Stomach (tissue), 9 donors: ENCODE measurements around the gene ADIRF. TPM values are rescaled to one million over a fixed set of nuclear protein-coding genes. Genes with fewer than 3 reads are reported as not detected.
"Not testable (repeated sequence)": the region's sequence is repeated elsewhere in the genome, so short reads cannot be mapped to it uniquely, and the experiment has no call there.

Experiments used
- DNase-seq, 2 donors: peaks; one replicate each; pipeline versions ENCODE4 v3.0.0 to v3.0.0-alpha.2; 2013 to 2019
- H3K27ac ChIP-seq, 5 donors: fragments of 200-600 bp in 4 of 5; sonication (generic) in 4 of 5; one replicate each; pipeline ENCODE4 v1.5.1; 2013 to 2019; ENCODE audit warnings: mild to moderate bottlenecking in 1 of 5, moderate library complexity in 1 of 5
- H3K27me3 ChIP-seq, 3 donors: fragments of 200-600 bp; sonication (generic); one replicate each; pipeline ENCODE4 v1.5.1; 2017 to 2019; ENCODE audit warnings: mixed run types in 1 of 3
- H3K36me3 ChIP-seq, 4 donors: fragments of 200-600 bp; sonication (generic); 1 replicate in 3 of 4; 2 replicates in 1 of 4; pipeline ENCODE4 v1.5.1; 2016 to 2019
- H3K4me1 ChIP-seq, 4 donors: fragments of 200-600 bp; sonication (generic); one replicate each; pipeline ENCODE4 v1.5.1; 2016 to 2019
- H3K4me3 ChIP-seq, 4 donors: fragments of 200-600 bp; sonication (generic) in 3 of 4; one replicate each; pipeline ENCODE4 v1.5.1; 2016 to 2019; ENCODE audit warnings: mild to moderate bottlenecking in 1 of 4
- H3K9me3 ChIP-seq, 4 donors: fragments of 200-600 bp; sonication (generic); one replicate each; pipeline ENCODE4 v1.5.1; 2016 to 2019
- EP300 ChIP-seq: sonication (generic); formaldehyde crosslinking; IDR thresholded peaks from one replicate; pipeline ENCODE4 v1.6.1; 2017; ENCODE audit warnings: antibody characterized with exemption
- POLR2A ChIP-seq, 4 donors: fragments of 450-650 bp; IDR thresholded peaks; one replicate each; pipeline ENCODE4 v1.6.1; 2016; ENCODE audit warnings: antibody characterized with exemption in 4 of 4, control low read depth in 2 of 4, mild to moderate bottlenecking in 1 of 4, moderate library complexity in 1 of 4
- POLR2AphosphoS5 ChIP-seq, 3 donors: sonication (generic); formaldehyde crosslinking; IDR thresholded peaks; one replicate each; pipeline ENCODE4 v1.6.1; 2016; ENCODE audit warnings: antibody characterized with exemption in 3 of 3
- WGBS, 5 donors: extraction: QIAGEN DNeasy Blood & Tissue Kit in 3 of 5; methylation state at CpG; one replicate each; pipeline versions ENCODE4 v1.1.5 to v1.1.7; 2013 to 2018; 5-methylcytosine and 5-hydroxymethylcytosine counted together
- intact Hi-C: fragments of 100-400 bp; cut with DNase I; formaldehyde crosslinking; loops from one replicate; pipeline ENCODE4 v1.15.1; 2023; ENCODE audit warnings: low total_unique reads
- polyA plus RNA-seq, 3 donors: library from polyadenylated mRNA; stranded (reverse); fragments of 200-250 nt; gene quantifications; one replicate each; pipeline ENCODE4 v1.2.3, GENCODE V29; 2013
- total RNA-seq, 5 donors: library from RNA; depleted of rRNA; stranded (reverse); fragments of >200 nt; gene quantifications; one replicate each; pipeline versions ENCODE4 v1.1.0 to v1.2.3, GENCODE V29; 2014 to 2016
- TF ChIP-seq, protein P1 (sequence below), 7 experiments: fragments of 450-650 bp in 4 of 7; fragments of 200-600 bp in 3 of 7; sonication (generic) in 3 of 7; IDR thresholded peaks; one replicate each; pipeline ENCODE4 v1.5.1; 2016 to 2019; ENCODE audit warnings: antibody characterized with exemption in 7 of 7, control low read depth in 2 of 7, mild to moderate bottlenecking in 1 of 7
- donor health status: healthy with polysubstance abuse.
- donor health status: Bipolar disorder and iron deficiency.
- donor health status: healthy.

The ADIRF gene
- total and polyA plus RNA-seq, 8 donors = 1.2 to 249 (median 86.1) TPM

DNA sequence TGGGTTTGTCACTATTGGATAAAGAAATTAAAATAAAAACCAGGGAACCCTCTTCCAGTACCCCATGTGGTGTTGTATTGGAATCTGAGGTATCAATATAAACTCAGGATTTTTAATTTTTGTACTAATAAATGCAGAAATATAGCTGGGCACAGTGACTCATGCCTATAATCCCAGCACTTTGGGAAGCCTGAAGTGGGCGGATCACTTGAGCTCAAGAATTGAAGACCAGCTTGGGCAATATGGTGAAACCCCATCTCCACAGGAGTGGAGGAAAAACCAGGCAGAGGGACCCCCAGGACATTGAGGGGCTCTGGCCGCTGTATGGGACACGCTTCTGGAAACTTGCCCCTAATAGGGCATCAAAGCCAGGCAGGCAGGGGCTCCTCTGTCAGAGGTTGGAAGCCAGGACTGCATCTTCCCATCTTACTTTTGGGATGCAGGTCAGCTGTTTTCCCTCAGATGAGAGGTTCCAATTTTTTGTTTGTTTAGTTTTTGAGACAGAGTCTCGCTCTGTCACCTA, 11.1 kb downstream of the ADIRF start:
- Histone ChIP-seq H3K27ac (peak overlapping the region in 3 of 5 donors; percentile 6 to 62 (median 47)), H3K4me1 (peaks cover 8 to 37% (median 20%) of the 10 kb centered on the region in 4 donors), H3K4me3 (no peak overlapping the region), H3K36me3 (no peaks in the 10 kb centered on the region), H3K9me3 (no peaks in the 10 kb centered on the region), H3K27me3 (no peaks in the 10 kb centered on the region)
- intact Hi-C loops = no loop called here
- 68 to 92% (median 79%) methylated on average over 4 of the region's 4 CpGs for WGBS, 5 donors
- no peak for DNase-seq
- TF ChIP-seq, protein P1, sequence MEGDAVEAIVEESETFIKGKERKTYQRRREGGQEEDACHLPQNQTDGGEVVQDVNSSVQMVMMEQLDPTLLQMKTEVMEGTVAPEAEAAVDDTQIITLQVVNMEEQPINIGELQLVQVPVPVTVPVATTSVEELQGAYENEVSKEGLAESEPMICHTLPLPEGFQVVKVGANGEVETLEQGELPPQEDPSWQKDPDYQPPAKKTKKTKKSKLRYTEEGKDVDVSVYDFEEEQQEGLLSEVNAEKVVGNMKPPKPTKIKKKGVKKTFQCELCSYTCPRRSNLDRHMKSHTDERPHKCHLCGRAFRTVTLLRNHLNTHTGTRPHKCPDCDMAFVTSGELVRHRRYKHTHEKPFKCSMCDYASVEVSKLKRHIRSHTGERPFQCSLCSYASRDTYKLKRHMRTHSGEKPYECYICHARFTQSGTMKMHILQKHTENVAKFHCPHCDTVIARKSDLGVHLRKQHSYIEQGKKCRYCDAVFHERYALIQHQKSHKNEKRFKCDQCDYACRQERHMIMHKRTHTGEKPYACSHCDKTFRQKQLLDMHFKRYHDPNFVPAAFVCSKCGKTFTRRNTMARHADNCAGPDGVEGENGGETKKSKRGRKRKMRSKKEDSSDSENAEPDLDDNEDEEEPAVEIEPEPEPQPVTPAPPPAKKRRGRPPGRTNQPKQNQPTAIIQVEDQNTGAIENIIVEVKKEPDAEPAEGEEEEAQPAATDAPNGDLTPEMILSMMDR (IDR thresholded peaks at IDR 0.05) = no peak
- no peak for TF ChIP-seq POLR2A (IDR thresholded peaks at IDR 0.05)
- TF ChIP-seq POLR2AphosphoS5 (IDR thresholded peaks at IDR 0.05) = no peak
- no peak for TF ChIP-seq EP300

DNA sequence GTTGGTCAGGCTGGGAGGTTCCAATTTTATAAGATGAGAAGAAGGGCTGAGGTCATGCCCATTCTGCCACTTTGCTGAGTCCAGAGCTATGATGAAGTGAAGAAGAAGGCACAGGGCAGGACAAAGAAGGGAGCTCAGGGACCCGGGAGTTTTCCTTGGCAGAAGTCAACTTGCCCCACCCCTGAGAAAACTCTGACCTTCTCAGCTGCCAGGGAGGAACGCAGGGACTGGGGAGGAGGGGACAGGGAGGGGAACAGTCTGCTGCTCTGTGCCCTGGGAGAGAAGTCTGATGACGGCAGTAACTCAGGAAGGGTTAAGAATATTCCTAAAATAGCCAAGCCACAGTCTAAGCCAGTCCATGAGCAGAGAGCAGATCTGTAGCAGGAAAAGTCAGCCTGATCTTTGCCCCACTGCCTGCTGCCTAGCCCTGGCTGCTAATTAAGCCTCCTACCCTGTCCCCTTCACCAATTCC, 11.7 kb downstream of the ADIRF start:
- Histone ChIP-seq H3K4me3 (no peak overlapping the region), H3K36me3 (no peaks in the 10 kb centered on the region), H3K27ac (peak overlapping the region in 4 of 5 donors; percentile 29 to 62 (median 52)), H3K9me3 (no peaks in the 10 kb centered on the region), H3K27me3 (no peaks in the 10 kb centered on the region), H3K4me1 (peaks cover 8 to 30% (median 18%) of the 10 kb centered on the region in 4 donors)
- peak in 1 of 3 donors; percentile 3 for TF ChIP-seq POLR2AphosphoS5 (IDR thresholded peaks at IDR 0.05)
- TF ChIP-seq POLR2A (IDR thresholded peaks at IDR 0.05) = no peak
- peak in 1 of 2 donors; percentile 55 for DNase-seq
- intact Hi-C loops = no loop called here
- WGBS, 5 donors = 9 to 16% (median 11%) methylated on average over 3 of the region's 3 CpGs

- Histone ChIP-seq H3K4me1 (peaks cover 8 to 27% (median 18%) of the 10 kb centered on the region in 4 donors), H3K27ac (peak overlapping the region in 2 of 5 donors; percentile 58 to 62)
- H3K4me3 ChIP-seq, H3K27me3 ChIP-seq, H3K9me3 ChIP-seq, H3K36me3 ChIP-seq, DNase-seq, intact Hi-C loops: not testable (repeated sequence)
- 73 to 87% (median 79%) methylated on average over 6 of the region's 6 CpGs for WGBS, 5 donors
Observed at GRCh38 chr10:86981020-86981419, 12.7 kb downstream of the ADIRF start.

DNA sequence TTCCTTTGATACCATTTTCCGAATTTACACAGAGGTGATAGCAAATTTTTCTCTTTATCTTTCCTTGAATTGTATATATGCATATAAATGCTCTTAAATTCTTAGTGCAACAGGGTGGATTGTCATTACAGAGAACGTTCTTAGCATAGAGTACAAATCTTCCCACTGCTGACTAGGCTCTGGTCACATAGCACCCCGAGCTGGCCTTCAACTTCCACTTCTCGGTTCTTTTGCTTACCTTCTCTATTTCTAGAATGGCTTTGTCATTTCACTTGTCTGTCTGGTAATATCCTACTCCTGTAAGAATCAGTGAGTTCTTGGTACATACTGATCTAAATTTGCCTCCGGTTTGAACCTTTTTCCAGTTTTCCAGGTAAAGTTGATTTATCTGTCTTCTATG, 13.4 kb downstream of the ADIRF start:
- no peak overlapping the region for H3K27ac ChIP-seq
- no peak for DNase-seq
- peaks cover 8 to 27% (median 18%) of the 10 kb centered on the region in 4 donors for H3K4me1 ChIP-seq
- no peaks in the 10 kb centered on the region for H3K36me3 ChIP-seq
- TF ChIP-seq POLR2AphosphoS5 (IDR thresholded peaks at IDR 0.05) = no peak
- TF ChIP-seq POLR2A (IDR thresholded peaks at IDR 0.05) = no peak
- no peak for TF ChIP-seq EP300
- TF ChIP-seq, protein P1 (IDR thresholded peaks at IDR 0.05) = no peak
- H3K9me3 ChIP-seq = no peaks in the 10 kb centered on the region
- no peak overlapping the region for H3K4me3 ChIP-seq
- intact Hi-C loops = no loop called here
- H3K27me3 ChIP-seq = no peaks in the 10 kb centered on the region
- WGBS, 5 donors = 90 to 96% (median 92%) methylated on average over 5 of the region's 5 CpGs

DNA sequence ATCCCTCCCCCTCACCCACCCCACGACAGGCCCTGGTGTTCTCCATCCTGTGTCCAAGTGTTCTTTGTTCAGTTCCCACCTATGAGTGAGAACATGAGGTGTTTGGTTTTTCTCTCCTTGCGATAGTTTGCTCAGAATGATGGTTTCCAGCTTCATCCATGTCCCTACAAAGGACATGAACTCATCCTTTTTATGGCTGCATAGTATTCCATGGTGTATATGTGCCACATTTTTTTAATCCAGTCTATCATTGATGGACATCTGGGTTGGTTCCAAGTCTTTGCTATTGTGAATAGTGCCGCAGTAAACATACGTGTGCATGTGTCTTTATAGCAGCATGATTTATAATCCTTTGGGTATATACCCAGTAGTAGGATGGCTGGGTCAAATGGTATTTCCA, 16.2 kb downstream of the ADIRF start:
- H3K4me1 ChIP-seq = peaks cover 8 to 15% (median 12%) of the 10 kb centered on the region in 4 donors
- intact Hi-C loops, H3K27me3 ChIP-seq, H3K4me3 ChIP-seq, H3K27ac ChIP-seq, H3K9me3 ChIP-seq, DNase-seq, H3K36me3 ChIP-seq: not testable (repeated sequence)
- 88 to 98% (median 94%) methylated on average over 4 of the region's 4 CpGs for WGBS, 5 donors

DNA sequence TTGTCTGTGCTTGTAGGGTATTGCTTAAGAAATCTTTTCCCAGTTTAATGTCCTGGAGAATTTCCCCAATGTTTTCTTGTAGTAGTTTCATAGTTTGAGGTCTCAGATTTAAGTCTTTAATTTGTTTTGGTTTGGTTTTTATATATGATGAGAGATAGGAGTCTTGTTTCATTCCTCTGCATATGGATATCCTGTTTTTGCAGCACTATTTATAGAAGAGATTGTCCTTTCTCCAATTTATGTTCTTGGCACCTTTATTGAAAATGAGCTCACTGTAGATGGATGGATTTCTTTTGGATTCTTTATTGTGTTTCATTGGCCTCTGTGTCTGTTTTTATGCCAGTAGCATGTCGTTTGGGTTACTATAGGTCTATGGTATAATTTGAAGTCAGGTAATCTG, 20.2 kb downstream of the ADIRF start:
- H3K4me1 ChIP-seq = no peaks in the 10 kb centered on the region
- no peak for TF ChIP-seq POLR2A (IDR thresholded peaks at IDR 0.05)
- no peak for TF ChIP-seq EP300
- TF ChIP-seq, protein P1 (IDR thresholded peaks at IDR 0.05) = no peak
- TF ChIP-seq POLR2AphosphoS5 (IDR thresholded peaks at IDR 0.05) = no peak
- WGBS, 5 donors = 56 to 81% (median 68%) methylated on average over 1 of the region's 1 CpG

GRCh38 chr10:86991362-86991761, 23.1 kb downstream of the ADIRF start:
- DNase-seq, H3K27me3 ChIP-seq, H3K4me1 ChIP-seq, H3K27ac ChIP-seq, H3K9me3 ChIP-seq, intact Hi-C loops, H3K4me3 ChIP-seq: not testable (repeated sequence)
- WGBS, 5 donors = 72 to 90% (median 78%) methylated on average over 12 of the region's 12 CpGs
- peaks cover 0 to 19% (median 11%) of the 10 kb centered on the region in 4 donors for H3K36me3 ChIP-seq

More for the DNA sequence above, 20.2 kb downstream of the ADIRF start:
- Histone ChIP-seq H3K9me3 (no peaks in the 10 kb centered on the region), H3K36me3 (peaks cover 0 to 11% (median 8%) of the 10 kb centered on the region in 4 donors), H3K27me3 (no peaks in the 10 kb centered on the region), H3K27ac (no peak overlapping the region), H3K4me3 (no peak overlapping the region)
- DNase-seq = no peak
- intact Hi-C loops = no loop called here
